HG02610 (cell line): ENCODE measurements around the gene FMN1.

Source experiments
- ATAC-seq: cut with Tn5 transposase; IDR thresholded peaks from one replicate; pipeline ENCODE4 v1.9.1; 2021; ENCODE audit warnings: mild to moderate bottlenecking, moderate library complexity; ENCODE audit not compliant: unreplicated experiment

The FMN1 gene

DNA sequence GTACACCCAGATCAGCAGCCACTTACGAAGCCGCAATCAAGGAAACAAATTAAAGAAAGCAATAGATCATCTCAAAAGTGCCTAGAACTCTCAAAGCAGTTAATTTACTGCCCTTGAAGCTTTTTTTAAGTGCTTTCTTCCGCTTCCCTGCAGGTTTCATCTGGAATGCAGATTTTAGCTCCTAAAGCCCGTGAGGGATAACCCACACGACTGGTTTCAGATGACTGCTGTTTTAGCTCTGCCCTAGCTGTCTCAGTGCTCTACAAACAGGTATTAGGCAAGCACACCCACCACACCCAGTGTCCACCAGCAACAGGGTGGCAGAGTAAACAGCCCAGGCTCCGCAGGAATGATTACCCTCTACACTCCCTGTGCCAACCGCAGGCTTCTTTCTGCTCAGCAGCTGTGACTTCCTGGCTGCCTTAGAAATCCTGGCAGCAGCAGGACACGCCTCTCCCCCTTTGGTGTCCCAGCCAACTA, 126.0 kb downstream of the FMN1 start:
- ATAC-seq: no peak

DNA sequence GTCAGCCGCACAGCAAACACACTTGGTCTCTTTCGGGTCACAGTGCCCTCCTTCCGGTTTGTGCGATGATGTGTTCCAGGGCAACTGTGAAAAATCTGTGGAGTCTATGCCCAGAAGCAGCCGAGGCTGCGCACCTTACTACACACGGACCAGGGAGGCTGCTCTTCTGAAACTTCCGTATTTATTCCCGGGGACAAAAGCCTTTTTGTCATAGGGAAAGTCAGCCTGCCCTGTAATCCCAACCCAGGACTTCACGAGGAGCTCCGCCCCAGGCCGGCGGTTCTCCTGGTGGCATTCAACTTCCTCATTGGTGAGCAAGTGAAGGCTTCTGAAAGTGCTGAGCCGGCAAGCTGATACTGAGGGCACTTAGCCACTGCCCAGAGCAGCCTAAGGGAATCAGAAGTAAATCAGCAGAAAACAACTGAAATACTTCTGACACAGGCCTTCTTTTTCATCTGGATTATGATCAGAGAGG, 126.5 kb downstream of the FMN1 start:
- no peak for ATAC-seq

DNA sequence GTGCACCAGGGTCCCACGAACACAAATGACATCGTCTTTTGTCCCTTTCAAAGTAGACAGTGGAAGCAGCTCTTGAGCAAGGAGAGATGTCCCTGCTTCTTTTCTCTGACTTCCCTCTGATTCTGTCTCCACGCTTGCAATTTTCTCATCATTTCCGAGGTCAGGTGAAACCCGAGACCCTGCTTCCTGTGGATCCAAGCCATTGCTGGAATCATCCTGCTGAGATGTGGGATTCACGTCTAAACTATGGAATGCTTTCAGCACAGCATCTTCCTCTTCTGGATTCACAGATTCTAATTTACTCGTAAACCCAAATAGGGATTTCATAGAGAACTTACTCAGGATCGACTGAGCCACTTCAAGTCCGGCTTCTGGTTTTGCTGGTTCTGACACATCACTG, 127.1 kb downstream of the FMN1 start:
- ATAC-seq: no peak

DNA sequence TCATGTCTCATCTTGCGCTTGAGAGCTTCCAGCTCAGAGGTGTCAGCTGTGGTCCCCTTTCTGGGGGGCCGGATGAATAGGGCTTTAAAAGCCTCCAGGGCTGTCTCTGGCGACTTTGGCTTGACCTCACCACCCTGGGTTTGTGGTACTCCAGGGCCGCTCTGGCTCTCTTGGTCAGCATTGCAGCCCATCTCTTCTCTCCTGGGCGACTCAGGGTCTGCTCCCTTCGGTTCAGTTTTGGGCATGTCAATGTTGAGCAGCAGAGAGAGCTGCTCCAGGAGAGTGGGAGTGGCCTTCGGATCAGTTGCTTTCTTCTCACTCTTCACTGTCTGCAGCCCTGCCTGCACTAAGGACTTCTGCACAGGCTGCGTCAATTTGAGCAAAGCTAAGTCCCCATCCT, 127.9 kb downstream of the FMN1 start:
- no peak for ATAC-seq

DNA sequence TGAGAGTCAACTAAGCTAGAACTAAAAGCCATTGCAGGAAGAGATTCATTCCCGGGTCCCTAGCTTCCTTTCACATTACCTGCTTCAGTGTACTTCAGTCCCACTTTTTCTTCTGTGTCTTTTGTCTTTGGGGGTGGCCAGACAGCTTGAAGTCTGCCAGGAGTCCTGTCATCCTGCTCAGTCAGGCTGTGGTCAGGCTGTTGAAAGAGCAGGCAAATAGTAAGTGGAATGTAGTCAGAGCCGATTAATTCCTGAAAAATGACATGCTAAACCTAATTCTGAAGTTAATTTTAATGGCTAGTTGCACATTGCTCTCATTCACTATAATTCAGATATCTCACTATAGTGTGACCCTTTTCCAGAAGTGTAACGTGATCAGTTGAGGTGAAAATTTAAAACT, 129.6 kb downstream of the FMN1 start:
- no peak for ATAC-seq

DNA sequence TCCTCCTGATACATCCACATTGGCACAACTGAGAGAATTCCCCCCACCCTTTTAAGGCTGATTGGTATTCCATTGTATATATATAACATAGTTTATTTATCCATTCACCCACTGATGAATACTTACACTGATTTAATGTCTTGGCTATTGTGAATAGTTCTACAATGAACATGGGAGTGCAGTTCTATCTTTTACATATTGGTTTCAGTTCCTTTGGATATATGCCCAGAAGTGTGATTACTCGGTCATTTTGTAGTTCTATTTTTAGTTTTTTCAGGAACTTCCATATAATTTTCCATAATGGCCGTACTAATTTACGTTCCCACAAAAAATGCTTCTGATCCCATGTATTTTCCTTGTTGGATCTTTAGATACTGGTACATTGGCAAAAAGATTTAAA, 135.3 kb downstream of the FMN1 start:
- ATAC-seq: no peak

DNA sequence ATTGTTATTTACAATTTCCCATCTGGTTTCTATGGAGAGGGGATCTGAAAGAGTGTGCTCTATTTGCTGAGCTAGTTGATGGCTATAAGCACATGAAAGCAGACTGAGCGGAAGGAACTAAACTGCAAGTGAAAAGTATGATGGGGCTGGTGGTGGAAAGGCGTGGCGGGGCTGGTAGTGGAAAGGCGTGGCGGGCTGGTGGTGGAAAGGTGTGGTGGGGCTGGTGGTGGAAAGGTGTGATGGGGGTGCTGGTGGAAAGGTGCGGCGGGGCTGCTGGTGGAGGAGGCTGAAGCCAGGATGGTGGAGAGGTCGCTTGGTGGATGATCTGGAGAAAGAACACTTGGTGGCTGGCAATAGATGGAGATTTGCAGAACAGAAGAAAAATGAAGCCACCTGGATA, 136.7 kb downstream of the FMN1 start:
- ATAC-seq: no peak

DNA sequence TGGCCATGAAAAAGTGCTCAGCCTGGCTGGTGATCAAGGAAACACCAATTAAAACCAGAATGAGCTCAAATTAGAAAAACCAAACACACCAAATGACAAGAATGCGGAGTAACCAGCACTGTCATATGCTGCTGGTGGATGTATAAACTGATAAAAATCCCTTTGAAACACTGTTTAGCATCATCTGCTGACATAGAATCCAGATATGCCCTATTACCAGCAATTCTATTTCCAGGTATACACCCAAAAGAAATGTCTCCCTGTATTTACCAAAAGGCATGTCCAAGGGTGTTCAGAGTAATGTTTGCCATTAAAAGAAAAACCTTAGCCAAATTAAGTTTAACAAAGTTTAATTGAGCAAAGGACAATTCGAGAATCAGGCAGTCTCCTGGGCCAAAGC, 138.6 kb downstream of the FMN1 start:
- ATAC-seq: no peak

DNA sequence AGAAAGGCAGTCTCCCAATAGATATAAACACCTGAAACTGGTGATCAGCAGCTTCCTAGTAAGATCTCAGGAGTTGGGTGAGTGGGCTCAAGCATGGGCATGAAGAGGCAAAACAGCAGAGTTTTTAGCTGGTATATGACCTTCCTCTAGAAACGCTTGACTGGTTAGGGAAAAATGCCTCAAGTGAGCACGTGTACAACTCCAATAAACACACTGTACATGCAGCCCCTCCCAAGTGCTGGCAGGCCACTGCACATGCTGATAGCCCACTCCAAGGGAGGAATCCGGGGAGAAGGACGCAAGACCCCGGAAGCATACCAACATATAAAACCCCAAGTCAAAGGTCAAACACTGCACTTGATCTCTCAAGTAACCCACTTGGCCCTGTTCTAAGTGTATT, 143.0 kb downstream of the FMN1 start:
- no peak for ATAC-seq

DNA sequence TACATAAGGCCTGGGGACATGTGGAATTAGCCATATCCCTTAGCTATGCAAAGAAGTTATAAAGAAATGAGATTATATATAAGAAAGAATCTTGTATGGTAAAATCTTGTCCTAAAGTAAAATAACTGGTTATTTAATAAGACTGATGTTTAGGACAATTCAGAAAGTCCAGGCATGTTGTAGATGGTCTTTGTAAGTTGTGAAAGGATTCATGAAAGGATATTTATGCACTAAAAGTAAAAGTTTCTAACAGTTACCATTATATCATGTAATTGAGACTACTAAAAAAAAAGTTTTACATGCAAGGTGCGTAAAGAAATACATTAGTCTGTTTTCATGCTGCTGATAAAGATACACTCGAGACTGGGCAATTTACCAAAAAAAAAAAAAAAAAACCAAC, 146.3 kb downstream of the FMN1 start:
- ATAC-seq: no peak

DNA sequence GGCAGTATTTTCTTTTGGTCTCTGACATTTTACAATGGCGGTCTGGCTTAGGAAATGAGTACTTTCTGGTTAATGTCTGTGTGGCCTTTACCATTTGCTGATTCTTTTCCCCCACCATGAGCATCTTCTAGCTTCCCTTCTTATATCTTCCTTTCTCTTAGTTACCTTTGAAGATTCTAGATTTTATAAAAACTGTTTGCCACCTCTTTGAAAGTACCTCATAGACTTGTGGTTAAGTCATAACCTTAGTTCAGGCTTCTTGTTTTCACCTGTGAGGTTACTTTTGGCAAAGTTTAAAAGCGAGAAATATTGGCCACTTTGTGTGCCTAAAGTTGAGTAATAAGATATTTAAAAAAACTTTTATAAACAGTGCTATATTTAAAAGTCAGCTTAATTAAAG, 147.4 kb downstream of the FMN1 start:
- no peak for ATAC-seq

DNA sequence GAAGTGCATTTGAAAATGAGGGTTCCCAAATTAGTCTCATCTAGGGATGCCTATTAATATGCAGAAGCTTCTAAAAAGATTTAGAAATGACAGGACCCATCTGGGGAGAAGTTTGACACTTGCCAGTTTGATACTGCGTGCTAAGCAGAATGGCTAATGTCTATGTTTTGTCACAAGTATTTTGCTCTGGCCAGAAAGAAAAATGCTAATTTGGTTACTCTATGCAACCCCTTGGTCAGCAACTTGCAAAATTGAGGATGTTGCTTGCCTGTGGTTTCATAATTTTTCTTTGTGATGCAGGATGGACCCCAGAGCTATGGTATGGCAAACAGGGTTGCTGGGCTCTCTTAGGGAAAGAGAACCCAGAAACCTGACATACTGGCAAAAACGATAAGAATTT, 148.2 kb downstream of the FMN1 start:
- ATAC-seq: no peak

DNA sequence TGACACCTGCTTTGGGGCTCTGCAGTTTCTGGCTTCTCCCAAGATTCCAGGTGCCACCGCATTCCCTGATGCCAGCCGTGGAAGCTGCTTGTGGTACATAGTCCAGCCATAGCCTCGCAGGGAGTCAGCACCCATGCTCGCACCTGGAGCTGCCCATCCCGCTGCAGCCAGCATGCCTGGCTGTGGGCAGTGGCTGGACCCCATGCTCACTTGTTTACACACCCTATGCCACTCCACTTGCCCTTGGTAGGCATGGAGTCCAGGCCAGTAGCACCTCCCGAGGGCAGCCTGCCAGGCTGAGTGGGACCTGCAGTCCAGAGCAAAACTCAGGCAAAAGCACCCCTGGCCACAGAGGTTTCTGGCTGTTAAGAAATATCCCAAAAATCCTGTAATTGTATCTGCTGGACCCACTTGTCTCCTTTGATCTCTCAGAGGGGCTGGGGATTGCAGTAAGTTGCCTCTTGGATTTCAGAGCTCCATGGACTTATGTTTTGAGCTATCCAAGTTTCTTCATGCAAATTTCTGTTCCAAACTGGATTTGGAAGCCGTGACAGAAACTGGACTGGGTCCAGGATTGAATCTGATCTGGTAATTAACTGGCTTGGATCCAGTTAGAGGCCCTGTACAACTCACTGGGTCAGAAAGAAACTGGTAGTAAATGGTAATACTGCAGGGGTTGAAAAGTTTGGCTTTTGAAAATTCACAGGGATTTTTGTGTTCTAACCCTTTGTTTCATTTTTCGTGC, 149.3 kb downstream of the FMN1 start:
- ATAC-seq: no peak

DNA sequence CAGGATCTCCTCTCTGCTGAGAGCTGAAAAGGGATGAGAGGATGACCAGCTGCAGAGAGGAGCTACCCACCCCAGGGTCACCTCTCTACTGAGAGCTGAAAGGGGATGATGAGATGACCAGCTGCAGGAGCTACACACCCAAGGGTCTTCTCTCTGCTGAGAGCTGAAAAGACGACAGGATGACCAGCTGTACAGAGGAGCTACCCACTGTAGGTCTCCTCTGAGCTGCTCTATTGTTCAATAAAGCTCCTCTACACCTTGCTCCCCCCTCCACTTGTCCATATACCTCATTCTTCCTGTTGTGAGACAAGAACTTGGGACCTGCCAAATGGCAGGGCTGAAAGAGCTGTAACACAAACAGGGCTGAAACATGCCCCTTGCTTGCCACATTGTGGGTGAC, 149.9 kb downstream of the FMN1 start:
- ATAC-seq: no peak

DNA sequence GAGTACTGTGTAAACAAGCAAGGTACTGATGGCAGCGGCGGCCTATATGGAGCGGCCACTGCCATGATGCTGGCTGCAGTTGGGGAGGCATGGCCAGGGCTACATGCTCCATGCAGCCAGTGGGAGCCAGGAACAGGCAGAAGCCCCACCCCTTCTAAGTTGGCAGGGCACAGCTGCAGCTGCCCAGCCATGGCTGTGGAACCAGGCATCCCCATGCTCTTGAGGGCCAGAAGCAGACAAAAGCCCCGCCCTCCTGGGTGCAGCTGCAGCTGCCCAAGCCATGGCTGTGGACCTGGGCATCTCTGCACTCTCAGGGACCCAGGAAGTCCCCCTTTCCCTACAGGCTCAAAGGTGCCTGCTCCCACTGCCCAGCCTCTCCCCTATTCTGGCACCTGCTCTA, 150.9 kb downstream of the FMN1 start:
- no peak for ATAC-seq

DNA sequence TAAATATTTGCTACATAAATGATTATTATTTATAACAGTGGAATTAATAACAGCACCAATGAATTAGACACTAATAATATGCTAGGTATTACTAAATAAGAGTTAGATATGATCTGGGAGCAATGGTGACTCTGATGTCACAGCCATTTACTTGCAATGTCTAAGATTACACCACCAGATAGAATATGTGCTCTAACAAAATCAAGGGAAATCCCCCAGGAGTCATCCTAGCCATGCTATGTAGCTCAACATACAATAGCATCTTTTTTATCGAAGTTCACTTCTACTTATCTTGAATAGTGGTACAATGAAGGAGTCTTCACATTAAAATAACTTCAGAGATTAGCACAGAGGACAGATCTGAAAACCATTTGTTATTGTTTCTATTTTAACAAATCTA, 154.0 kb downstream of the FMN1 start:
- no peak for ATAC-seq

DNA sequence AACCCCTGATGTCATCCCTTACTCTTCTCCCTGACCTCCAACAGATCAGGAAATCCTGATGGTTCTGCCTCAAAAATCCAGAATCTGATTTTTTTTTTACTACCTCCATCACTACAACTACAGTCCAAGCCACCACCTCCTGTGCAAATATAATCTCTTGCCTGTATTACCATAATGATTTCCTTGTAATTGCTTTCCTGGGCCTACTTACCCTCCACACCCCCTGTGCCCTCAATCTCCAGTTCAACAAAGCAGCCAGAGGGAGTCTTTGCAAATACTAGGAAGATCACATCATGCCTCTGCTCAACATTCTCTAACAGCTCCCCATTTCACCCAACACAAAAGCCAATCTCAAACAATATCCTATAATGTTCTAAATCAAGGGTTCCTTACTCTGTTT, 159.9 kb downstream of the FMN1 start:
- no peak for ATAC-seq

DNA sequence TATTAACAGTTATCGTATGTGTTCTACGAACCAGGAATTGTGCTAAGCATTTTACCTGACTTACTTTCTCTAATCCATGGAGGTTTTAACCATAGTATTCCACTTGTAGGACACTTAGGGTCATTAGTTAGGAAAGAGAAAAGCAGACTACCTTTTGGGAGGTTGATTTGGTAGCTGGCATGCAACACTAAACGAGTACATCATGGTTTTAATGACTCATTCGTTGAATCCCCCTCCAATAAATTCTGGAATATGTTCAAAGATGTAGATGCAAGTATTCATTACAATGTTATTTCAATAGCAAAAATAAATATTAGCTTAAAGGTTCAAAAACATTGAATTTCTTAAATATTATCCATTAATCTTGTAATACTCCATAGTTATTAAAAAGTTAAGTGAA, 162.5 kb downstream of the FMN1 start:
- no peak for ATAC-seq

DNA sequence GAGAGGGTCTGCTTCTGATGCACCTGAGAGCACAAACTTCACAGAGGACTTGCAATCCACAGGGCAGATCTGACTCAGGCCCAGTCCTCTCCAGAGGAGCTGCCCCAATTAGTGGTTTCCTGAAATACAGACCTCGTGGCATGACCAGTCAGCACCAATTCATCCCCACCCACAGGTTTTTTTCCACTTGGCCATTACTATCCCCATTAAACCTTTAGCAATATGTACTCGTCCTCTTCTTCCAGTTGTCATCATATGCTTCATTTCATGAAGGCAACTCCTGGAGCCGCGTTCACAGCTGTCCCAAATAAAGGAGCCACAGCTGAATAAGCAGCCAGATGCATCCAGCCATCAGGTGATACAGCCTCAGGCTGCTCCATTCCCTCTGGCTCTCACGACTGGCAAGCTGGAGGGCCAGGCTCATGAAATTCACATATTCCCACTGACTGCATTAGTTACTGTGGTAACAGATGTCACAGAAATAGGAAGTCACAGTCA, 163.1 kb downstream of the FMN1 start:
- no peak for ATAC-seq

DNA sequence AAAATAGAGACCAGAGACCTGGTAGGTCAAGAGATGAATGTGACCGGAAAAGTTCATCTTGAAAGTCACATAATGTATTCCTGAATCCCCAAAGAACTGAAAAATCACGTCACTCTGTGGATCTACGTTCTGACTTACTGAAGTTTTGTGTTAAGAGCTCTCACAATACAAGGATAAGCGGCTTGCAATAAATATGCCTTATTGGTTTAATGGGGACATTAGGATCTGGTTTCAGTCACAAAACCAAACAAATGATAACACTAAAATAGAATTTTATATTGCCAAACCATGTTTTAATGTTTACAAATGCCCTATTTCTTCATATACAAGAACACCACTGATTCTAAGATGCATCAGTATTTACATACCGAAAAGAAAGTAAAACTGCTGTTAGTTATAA, 164.2 kb downstream of the FMN1 start:
- ATAC-seq: no peak

DNA sequence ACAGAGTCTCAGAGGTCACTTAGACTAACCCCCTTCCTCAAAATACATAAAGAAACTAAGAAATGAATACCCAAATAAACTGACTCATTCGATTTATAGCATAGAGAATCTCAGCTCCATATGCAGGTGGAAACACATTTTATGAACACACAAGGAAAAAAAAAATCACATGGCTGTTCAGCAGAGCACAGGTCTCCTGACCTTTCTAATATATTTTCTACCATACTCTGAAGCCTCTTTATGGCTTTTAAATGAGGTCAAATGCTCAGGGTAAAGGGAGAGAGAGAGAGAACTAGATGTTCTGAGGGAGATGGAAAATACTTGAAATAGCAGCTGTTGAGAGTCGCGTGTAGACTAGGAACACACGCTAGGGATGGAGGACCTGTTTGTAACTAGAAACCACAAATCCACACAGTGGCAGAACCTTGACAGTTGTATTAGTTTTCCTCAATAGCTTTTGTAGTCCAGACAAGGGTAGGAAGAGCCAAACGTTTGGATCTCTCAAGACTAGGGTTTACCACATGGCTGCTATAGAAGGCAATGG, 165.3 kb downstream of the FMN1 start:
- ATAC-seq: no peak

DNA sequence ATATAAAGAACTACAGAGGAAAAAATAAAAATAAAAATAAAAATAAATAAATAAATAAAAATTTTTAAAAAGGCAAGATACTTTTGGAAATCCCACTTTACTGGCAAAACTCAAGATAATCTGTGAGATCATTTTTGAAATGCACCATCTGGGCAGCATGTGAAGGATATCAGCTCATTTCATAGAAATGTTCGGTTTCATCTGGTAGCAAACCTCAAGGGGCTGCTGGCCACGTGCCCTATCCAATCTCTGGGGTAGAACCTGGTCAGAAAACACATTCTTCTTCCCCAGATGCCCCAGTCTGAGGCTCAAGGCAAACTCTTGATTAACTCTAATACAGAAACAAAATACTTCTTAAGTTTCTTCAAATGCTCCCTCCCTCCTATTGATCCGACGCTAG, 166.0 kb downstream of the FMN1 start:
- ATAC-seq: no peak
